Right renal cortex interstitium (tissue), 3 donors: ENCODE results near the gene ERAP2. TPM values are rescaled to one million over a fixed set of nuclear protein-coding genes. Genes with fewer than 3 reads are reported as not detected.

Source experiments
- DNase-seq, 3 donors: peaks; one replicate each; pipeline ENCODE4 v3.0.0-alpha.2; 2013; ENCODE audit warnings: low read depth in 3 of 3, low spot score in 2 of 3
- polyA plus RNA-seq, 3 donors: library from polyadenylated mRNA; unstranded; fragments of 120-200 nt; gene quantifications; one replicate each; pipeline ENCODE4 v1.2.1, GENCODE V29; 2013; ENCODE audit not compliant: insufficient read length in 3 of 3

The ERAP2 gene
- polyA plus RNA-seq, 3 donors: 2.1 to 17.5 (median 11.3) TPM

GRCh38 chr5:96952118-96952750 lies 75.9 kb downstream of the ERAP2 start:
- no peak for DNase-seq

- DNase-seq: no peak
Observed at GRCh38 chr5:96952974-96953730, 76.9 kb downstream of the ERAP2 start.

- DNase-seq: no peak
Observed at GRCh38 chr5:96957254-96958049, 81.2 kb downstream of the ERAP2 start.

GRCh38 chr5:96958977-96959376 lies 82.7 kb downstream of the ERAP2 start:
- DNase-seq: no peak

GRCh38 chr5:96961053-96961452 lies 84.8 kb downstream of the ERAP2 start:
- DNase-seq: no peak

GRCh38 chr5:96962540-96962991 lies 86.3 kb downstream of the ERAP2 start:
- no peak for DNase-seq

- DNase-seq: no peak
Observed at GRCh38 chr5:96963267-96963666, 87.0 kb downstream of the ERAP2 start.

- no peak for DNase-seq
Observed at GRCh38 chr5:96966801-96967200, 90.5 kb downstream of the ERAP2 start.

GRCh38 chr5:96967400-96967799 lies 91.1 kb downstream of the ERAP2 start:
- DNase-seq: no peak

GRCh38 chr5:96968074-96968473 lies 91.8 kb downstream of the ERAP2 start:
- no peak for DNase-seq

- no peak for DNase-seq
Observed at GRCh38 chr5:96968614-96969013, 92.3 kb downstream of the ERAP2 start.

Other genes with a start within 250 kb of the ERAP2 start
- gene CAST, start 214.1 kb upstream of the ERAP2 start, polyA plus RNA-seq: 100 to 1,000 TPM; 143 to 185 (median 158) TPM
- gene ERAP1, start 68.6 kb upstream of the ERAP2 start, polyA plus RNA-seq: 10 to 100 TPM; 56.5 to 80.3 (median 64.8) TPM
- 10 to 100 TPM; 22.7 to 27.3 (median 26.6) TPM for gene LNPEP, start 59.6 kb downstream of the ERAP2 start, polyA plus RNA-seq